HEK293 (cell line): ENCODE data around the gene HSD17B13.
"Not testable (repeated sequence)": the region's sequence is repeated elsewhere in the genome, so short reads cannot be mapped to it uniquely, and the experiment has no call there.

ENCODE experiments used
- CTCF ChIA-PET: fragments of 350-600 bp; formaldehyde crosslinking; extraction: SDS; loops from one replicate; lab custom pipeline; 2021; ENCODE audit warnings: antibody characterized with exemption; lab: Yijun Ruan, JAX
- POLR2A ChIA-PET: fragments of 300-600 bp; formaldehyde crosslinking; extraction: SDS; loops from one replicate; lab custom pipeline; 2020; ENCODE audit warnings: antibody characterized with exemption, inconsistent platforms; lab: Yijun Ruan, JAX
- H3K27ac ChIP-seq: fragments of 200-500 bp; sonication (Bioruptor generic); 2 replicates; pipeline ENCODE4 v1.5.1; 2014; ENCODE audit warnings: low read depth, low read length, control low read depth, inconsistent platforms; ENCODE audit errors: extremely low read depth
- H3K36me3 ChIP-seq, 2 experiments: fragments of 200-500 bp in 1 of 2; sonication (Bioruptor generic) in 1 of 2; 1 replicate in 1 of 2; 2 replicates in 1 of 2; pipeline ENCODE4 v1.5.1; 2014 to 2017; ENCODE audit warnings: inconsistent platforms in 2 of 2, low read length in 2 of 2; ENCODE audit not compliant: control insufficient read depth in 2 of 2, insufficient read depth in 1 of 2
- H3K4me1 ChIP-seq: fragments of 200-500 bp; sonication (Bioruptor generic); 2 replicates; pipeline ENCODE4 v1.5.1; 2014; ENCODE audit warnings: mild to moderate bottlenecking, low read length, inconsistent platforms; ENCODE audit not compliant: control insufficient read depth, insufficient read depth
- H3K4me3 ChIP-seq: 2 replicates; pipeline ENCODE4 v1.5.1; 2011; ENCODE audit warnings: low read depth, mild to moderate bottlenecking, control low read depth, low read length, moderate library complexity
- H3K9me3 ChIP-seq: fragments of 200-500 bp; sonication (Bioruptor generic); 2 replicates; pipeline ENCODE4 v1.5.1; 2014; ENCODE audit warnings: low read depth, low read length, inconsistent platforms; ENCODE audit not compliant: control insufficient read depth, insufficient read depth
- FEZF1 ChIP-seq: fragments of 450-650 bp; formaldehyde crosslinking; IDR thresholded peaks from 2 replicates; pipeline ENCODE4 v1.5.1; 2016; ENCODE audit warnings: missing biosample characterization, missing genetic modification characterization
- GLI4 ChIP-seq: fragments of 450-650 bp; formaldehyde crosslinking; IDR thresholded peaks from 2 replicates; pipeline ENCODE4 v1.5.1; 2016; ENCODE audit warnings: missing biosample characterization, missing genetic modification characterization
- GLIS2 ChIP-seq: fragments of 450-650 bp; formaldehyde crosslinking; IDR thresholded peaks from 2 replicates; pipeline ENCODE4 v1.5.1; 2016; ENCODE audit warnings: missing biosample characterization, missing genetic modification characterization
- MYNN ChIP-seq: fragments of 450-650 bp; formaldehyde crosslinking; IDR thresholded peaks from 2 replicates; pipeline ENCODE4 v1.5.1; 2016; ENCODE audit warnings: missing biosample characterization, missing genetic modification characterization, borderline replicate concordance
- OSR2 ChIP-seq: fragments of 450-650 bp; formaldehyde crosslinking; IDR thresholded peaks from 2 replicates; pipeline ENCODE4 v1.5.1; 2016; ENCODE audit warnings: missing biosample characterization, missing genetic modification characterization
- REPIN1 ChIP-seq: fragments of 450-650 bp; formaldehyde crosslinking; IDR thresholded peaks from 2 replicates; pipeline ENCODE4 v1.5.1; 2017; ENCODE audit warnings: missing biosample characterization, missing genetic modification characterization, low read depth
- REST ChIP-seq: fragments of 450-650 bp; formaldehyde crosslinking; IDR thresholded peaks from 2 replicates; pipeline ENCODE4 v1.5.1; 2016; ENCODE audit warnings: missing biosample characterization, missing genetic modification characterization
- TSHZ1 ChIP-seq: fragments of 450-650 bp; formaldehyde crosslinking; IDR thresholded peaks from 2 replicates; pipeline ENCODE4 v1.5.1; 2016; ENCODE audit warnings: missing biosample characterization, missing genetic modification characterization, borderline replicate concordance
- WT1 ChIP-seq: fragments of 450-650 bp; formaldehyde crosslinking; IDR thresholded peaks from 2 replicates; pipeline ENCODE4 v1.5.1; 2016; ENCODE audit warnings: missing biosample characterization, missing genetic modification characterization
- ZBTB6 ChIP-seq: fragments of 450-650 bp; formaldehyde crosslinking; IDR thresholded peaks from 2 replicates; pipeline ENCODE4 v1.5.1; 2017; ENCODE audit warnings: missing biosample characterization, missing genetic modification characterization
- ZBTB7A ChIP-seq: fragments of 450-650 bp; formaldehyde crosslinking; IDR thresholded peaks from 2 replicates; pipeline ENCODE4 v1.5.1; 2016; ENCODE audit warnings: low read depth, missing biosample characterization, missing genetic modification characterization
- ZFP3 ChIP-seq: fragments of 450-650 bp; formaldehyde crosslinking; IDR thresholded peaks from 2 replicates; pipeline ENCODE4 v1.5.1; 2016; ENCODE audit warnings: low read depth, missing biosample characterization, missing genetic modification characterization
- ZNF214 ChIP-seq: fragments of 450-650 bp; formaldehyde crosslinking; IDR thresholded peaks from 2 replicates; pipeline ENCODE4 v1.5.1; 2017; ENCODE audit warnings: missing biosample characterization, mild to moderate bottlenecking, missing genetic modification characterization, borderline replicate concordance
- ZNF23 ChIP-seq: fragments of 450-650 bp; formaldehyde crosslinking; IDR thresholded peaks from 2 replicates; pipeline ENCODE4 v1.5.1; 2016; ENCODE audit warnings: missing biosample characterization, missing genetic modification characterization, borderline replicate concordance
- ZNF404 ChIP-seq: fragments of 450-650 bp; formaldehyde crosslinking; IDR thresholded peaks from 2 replicates; pipeline ENCODE4 v1.5.1; 2017; ENCODE audit warnings: missing biosample characterization, missing genetic modification characterization
- ZNF555 ChIP-seq: fragments of 450-650 bp; formaldehyde crosslinking; conservative IDR thresholded peaks from 2 replicates; pipeline ENCODE4 v1.5.1; 2017; ENCODE audit warnings: missing biosample characterization, mild to moderate bottlenecking, missing genetic modification characterization, inconsistent platforms
- ZNF580 ChIP-seq: fragments of 450-650 bp; formaldehyde crosslinking; IDR thresholded peaks from 2 replicates; pipeline ENCODE4 v1.5.1; 2016; ENCODE audit warnings: missing biosample characterization, missing genetic modification characterization
- ZNF660 ChIP-seq: fragments of 450-650 bp; IDR thresholded peaks from 2 replicates; pipeline ENCODE4 v1.5.1; 2018; ENCODE audit warnings: missing biosample characterization, mild to moderate bottlenecking, missing genetic modification characterization
- ZNF76 ChIP-seq: fragments of 450-650 bp; formaldehyde crosslinking; IDR thresholded peaks from 2 replicates; pipeline ENCODE4; 2016; ENCODE audit warnings: low read depth, missing biosample characterization, missing genetic modification characterization, borderline replicate concordance
- ZXDB ChIP-seq: fragments of 450-650 bp; formaldehyde crosslinking; IDR thresholded peaks from 2 replicates; pipeline ENCODE4 v1.5.1; 2016; ENCODE audit warnings: missing biosample characterization, missing genetic modification characterization

Gene HSD17B13

GRCh38 chr4:87299898-87300297 lies 22.8 kb downstream of the HSD17B13 start (continued):
- TF ChIP-seq TSHZ1 (tag by site-specific recombination) (no peak), ZXDB (tag by site-specific recombination) (no peak)

GRCh38 chr4:87298362-87298761 lies 24.3 kb downstream of the HSD17B13 start:
- CTCF ChIA-PET, result no interaction called here

GRCh38 chr4:87294911-87295310 lies 27.8 kb downstream of the HSD17B13 start:
- H3K27ac ChIP-seq, H3K4me1 ChIP-seq, H3K9me3 ChIP-seq, H3K4me3 ChIP-seq, POLR2A ChIA-PET, H3K36me3 ChIP-seq: not testable (repeated sequence)
- CTCF ChIA-PET, result interaction anchor here (0.6 kb wide), 1 partner anchor 173 kb away, joined by 3 read pairs; no protein-coding TSS in a partner anchor

More at GRCh38 chr4:87298362-87298761, 24.3 kb downstream of the HSD17B13 start:
- no peaks in the 10 kb centered on the region; the same call in 1 of the 2 replicates for H3K4me1 ChIP-seq
- POLR2A ChIA-PET, result no interaction called here
- H3K4me3 ChIP-seq, result no peak overlapping the region
- no peaks in the 10 kb centered on the region for H3K9me3 ChIP-seq
- no peaks in the 10 kb centered on the region for H3K36me3 ChIP-seq
- no peak for TF ChIP-seq ZBTB7A (tag by site-specific recombination)
- no peak for TF ChIP-seq ZNF660 (tag by site-specific recombination)
- TF ChIP-seq ZNF580 (tag by site-specific recombination), result no peak
- no peak for TF ChIP-seq OSR2 (tag by site-specific recombination)
- TF ChIP-seq MYNN (tag by site-specific recombination), result no peak
- TF ChIP-seq ZNF76, result no peak
- no peak for TF ChIP-seq ZFP3 (tag by site-specific recombination)
- no peak for TF ChIP-seq REST (tag by site-specific recombination)
- TF ChIP-seq GLI4, result no peak
- no peak for TF ChIP-seq GLIS2 (tag by site-specific recombination)
- TF ChIP-seq ZNF214 (tag by site-specific recombination), result no peak
- TF ChIP-seq WT1 (tag by site-specific recombination), result no peak
- no peak for TF ChIP-seq FEZF1 (tag by site-specific recombination)
- TF ChIP-seq REPIN1 (tag by site-specific recombination), result no peak
- no peak for TF ChIP-seq ZNF404 (tag by site-specific recombination)
- TF ChIP-seq ZNF555 (tag by site-specific recombination), result no peak
- TF ChIP-seq ZNF23, result no peak
- no peak for TF ChIP-seq ZBTB6
- H3K27ac ChIP-seq, result no peak overlapping the region
